Chondrocyte (in vitro differentiated cells): ENCODE data around the gene CCDC27. TPM values are rescaled to one million over a fixed set of nuclear protein-coding genes. Genes with fewer than 3 reads are reported as not detected.
"Not testable (repeated sequence)": the region's sequence is repeated elsewhere in the genome, so short reads cannot be mapped to it uniquely, and the experiment has no call there.

ENCODE experiments used
- DNase-seq: peaks from one replicate; pipeline ENCODE4 v3.0.0; 2021; ENCODE audit warnings: mixed read lengths, low spot score
- H3K27ac Mint-ChIP-seq: one replicate; pipeline ENCODE4 v1.8.0; 2021; ENCODE audit warnings: mild to moderate bottlenecking, moderate library complexity, mixed read lengths; ENCODE audit not compliant: unreplicated experiment
- H3K27me3 Mint-ChIP-seq: 2 replicates; pipeline ENCODE4 v1.8.0; 2021; ENCODE audit warnings: low read depth, mixed read lengths
- H3K36me3 Mint-ChIP-seq: 2 replicates; pipeline ENCODE4 v1.8.0; 2021; ENCODE audit warnings: low read depth, mixed read lengths
- H3K4me1 Mint-ChIP-seq: 2 replicates; pipeline ENCODE4 v1.8.0; 2021; ENCODE audit warnings: low read depth, mild to moderate bottlenecking, mixed read lengths
- H3K4me3 Mint-ChIP-seq: one replicate; pipeline ENCODE4 v1.8.0; 2021; ENCODE audit warnings: mild to moderate bottlenecking, moderate library complexity, mixed read lengths; ENCODE audit not compliant: unreplicated experiment
- H3K9me3 Mint-ChIP-seq: 2 replicates; pipeline ENCODE4 v1.8.0; 2021; ENCODE audit warnings: low read depth, mixed read lengths
- total RNA-seq: library from RNA; stranded (reverse); gene quantifications from 3 replicates; pipeline ENCODE4 v1.2.1, GENCODE V29; 2021
- TF ChIP-seq, protein P1 (sequence below): fragments of 200-600 bp; sonication (generic); IDR thresholded peaks from 2 replicates; pipeline ENCODE4 v1.5.0; 2021; ENCODE audit warnings: antibody characterized with exemption, mild to moderate bottlenecking, moderate library complexity

The CCDC27 gene
- total RNA-seq, 1 donor from 2014 or later: not detected

DNA sequence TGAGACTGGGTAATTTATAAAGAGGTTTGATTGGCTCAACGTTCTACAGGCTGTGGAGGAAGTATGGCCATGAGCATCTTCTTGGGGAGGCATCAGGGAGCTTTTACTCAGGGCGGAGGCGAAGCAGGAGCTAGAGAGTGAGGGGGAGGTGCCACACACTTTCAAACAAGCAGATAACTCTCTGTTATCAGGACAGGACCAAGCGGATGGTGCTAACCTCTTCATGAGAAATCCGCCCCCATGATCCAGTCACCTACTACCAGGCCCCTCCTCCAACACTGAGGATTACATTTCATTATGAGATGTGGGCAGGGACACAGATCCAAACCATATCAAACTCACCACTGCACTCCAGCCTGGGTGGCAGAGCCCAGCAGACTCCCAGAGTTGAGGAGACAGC is 55.5 kb downstream of the CCDC27 start:
- Mint-ChIP-seq H3K4me1 (peaks cover 7% of the 10 kb centered on the region), H3K9me3 (no peaks in the 10 kb centered on the region)
- TF ChIP-seq, protein P1, sequence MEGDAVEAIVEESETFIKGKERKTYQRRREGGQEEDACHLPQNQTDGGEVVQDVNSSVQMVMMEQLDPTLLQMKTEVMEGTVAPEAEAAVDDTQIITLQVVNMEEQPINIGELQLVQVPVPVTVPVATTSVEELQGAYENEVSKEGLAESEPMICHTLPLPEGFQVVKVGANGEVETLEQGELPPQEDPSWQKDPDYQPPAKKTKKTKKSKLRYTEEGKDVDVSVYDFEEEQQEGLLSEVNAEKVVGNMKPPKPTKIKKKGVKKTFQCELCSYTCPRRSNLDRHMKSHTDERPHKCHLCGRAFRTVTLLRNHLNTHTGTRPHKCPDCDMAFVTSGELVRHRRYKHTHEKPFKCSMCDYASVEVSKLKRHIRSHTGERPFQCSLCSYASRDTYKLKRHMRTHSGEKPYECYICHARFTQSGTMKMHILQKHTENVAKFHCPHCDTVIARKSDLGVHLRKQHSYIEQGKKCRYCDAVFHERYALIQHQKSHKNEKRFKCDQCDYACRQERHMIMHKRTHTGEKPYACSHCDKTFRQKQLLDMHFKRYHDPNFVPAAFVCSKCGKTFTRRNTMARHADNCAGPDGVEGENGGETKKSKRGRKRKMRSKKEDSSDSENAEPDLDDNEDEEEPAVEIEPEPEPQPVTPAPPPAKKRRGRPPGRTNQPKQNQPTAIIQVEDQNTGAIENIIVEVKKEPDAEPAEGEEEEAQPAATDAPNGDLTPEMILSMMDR: no peak

DNA sequence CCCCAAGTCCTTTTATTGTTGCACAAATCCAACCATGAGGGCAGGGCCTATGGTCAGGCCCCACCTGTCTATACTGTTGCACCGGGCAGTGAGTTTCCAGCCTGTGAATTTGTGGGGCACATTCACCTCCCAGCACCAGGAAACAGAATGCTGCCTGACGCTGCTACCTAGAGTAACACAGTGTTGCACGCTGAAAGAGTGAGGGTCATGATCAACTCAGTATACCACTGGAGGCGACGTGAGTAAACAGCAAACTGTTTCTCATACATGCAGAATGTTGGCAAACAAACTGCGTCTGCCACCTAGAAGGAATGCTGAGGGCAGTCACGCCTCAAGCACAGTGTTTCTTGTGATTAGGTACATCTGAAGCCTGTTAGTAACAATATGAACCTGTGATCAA is 57.4 kb downstream of the CCDC27 start:
- H3K27ac Mint-ChIP-seq: no peak overlapping the region

More for the DNA sequence above, 55.5 kb downstream of the CCDC27 start:
- no peaks in the 10 kb centered on the region for H3K36me3 Mint-ChIP-seq
- peak; percentile 33 for DNase-seq
- H3K27me3 Mint-ChIP-seq: peaks cover 12% of the 10 kb centered on the region
- H3K4me3 Mint-ChIP-seq: no peak overlapping the region
- H3K27ac Mint-ChIP-seq: no peak overlapping the region

DNA sequence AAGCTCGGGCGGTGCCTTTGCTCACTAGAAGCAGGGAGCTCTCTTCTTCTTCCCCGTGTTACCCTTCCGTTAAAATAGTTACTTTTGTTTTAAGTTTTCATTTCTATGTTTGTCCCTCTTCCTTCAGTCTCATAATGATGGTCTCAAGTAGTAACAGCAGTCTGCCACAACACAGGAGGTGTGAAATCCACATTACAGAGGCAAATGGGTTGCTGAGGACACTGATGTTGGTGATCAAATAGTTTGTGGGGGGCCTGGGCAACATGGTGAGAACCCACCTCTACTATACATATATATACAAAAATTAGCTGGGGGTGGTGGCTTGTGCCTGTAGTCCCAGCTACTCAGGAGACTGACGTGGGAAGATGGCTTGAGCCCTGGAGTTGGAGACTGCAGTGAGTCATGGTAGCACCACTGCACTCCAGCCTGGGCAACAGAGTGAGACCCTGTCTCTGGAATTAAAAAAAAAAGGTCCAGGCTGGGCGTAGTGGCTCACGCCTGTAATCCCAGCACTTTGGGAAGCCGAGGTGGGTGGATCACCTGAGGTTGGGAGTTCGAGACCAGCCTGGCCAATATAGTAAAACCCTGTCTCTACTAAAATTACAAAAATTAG is 58.0 kb downstream of the CCDC27 start:
- DNase-seq: peak; percentile 9
- not testable (repeated sequence) for H3K4me3 Mint-ChIP-seq, H3K9me3 Mint-ChIP-seq, H3K27ac Mint-ChIP-seq, H3K27me3 Mint-ChIP-seq, H3K4me1 Mint-ChIP-seq
- H3K36me3 Mint-ChIP-seq: peaks cover 11% of the 10 kb centered on the region

More for the DNA sequence above, 57.4 kb downstream of the CCDC27 start:
- H3K9me3 Mint-ChIP-seq: no peaks in the 10 kb centered on the region
- H3K27me3 Mint-ChIP-seq: peaks cover 3% of the 10 kb centered on the region
- TF ChIP-seq, protein P1: no peak
- H3K4me3 Mint-ChIP-seq: no peak overlapping the region
- H3K4me1 Mint-ChIP-seq: peaks cover 7% of the 10 kb centered on the region
- DNase-seq: no peak
- H3K36me3 Mint-ChIP-seq: peaks cover 6% of the 10 kb centered on the region

DNA sequence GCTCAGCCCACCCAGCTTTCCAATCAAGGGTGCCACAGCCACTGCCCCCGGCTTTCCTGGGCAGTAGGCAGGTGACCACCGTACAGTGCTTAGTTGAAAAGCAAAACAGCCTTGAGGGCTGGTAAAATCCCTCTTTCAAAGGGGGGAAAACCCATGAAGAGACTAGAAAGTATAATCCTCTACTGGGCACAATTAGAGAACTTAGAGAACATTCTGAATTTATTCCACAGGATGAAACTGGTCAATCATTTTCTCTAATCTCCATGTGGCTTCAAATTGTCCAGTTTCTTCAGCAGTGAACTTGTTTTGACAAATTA is 59.3 kb downstream of the CCDC27 start:
- no peak for DNase-seq
- H3K36me3 Mint-ChIP-seq: peaks cover 11% of the 10 kb centered on the region
- peaks cover 7% of the 10 kb centered on the region for H3K4me1 Mint-ChIP-seq
- H3K27ac Mint-ChIP-seq: no peak overlapping the region
- H3K9me3 Mint-ChIP-seq: no peaks in the 10 kb centered on the region
- no peaks in the 10 kb centered on the region for H3K27me3 Mint-ChIP-seq
- H3K4me3 Mint-ChIP-seq: no peak overlapping the region
- TF ChIP-seq, protein P1: no peak

DNA sequence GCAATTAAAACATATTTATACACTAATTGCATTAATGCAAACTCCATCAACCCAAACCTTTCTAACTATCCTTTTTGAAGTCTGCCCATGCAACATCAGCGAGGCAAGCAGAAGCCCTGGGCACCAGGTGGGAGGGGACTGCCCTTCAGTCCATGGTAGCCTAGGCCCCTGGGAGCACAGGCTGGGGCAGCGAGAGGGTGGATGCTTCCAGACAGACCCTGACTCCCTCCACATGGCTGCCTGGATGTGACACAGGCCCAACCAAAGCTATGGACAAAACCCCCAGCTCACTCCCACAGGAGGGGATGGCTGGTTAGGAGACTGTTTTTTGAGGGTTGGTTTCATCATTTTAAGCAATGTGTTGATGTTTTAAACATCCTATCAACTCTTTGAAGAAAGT is 61.8 kb downstream of the CCDC27 start:
- H3K4me1 Mint-ChIP-seq: peaks cover 8% of the 10 kb centered on the region
- TF ChIP-seq, protein P1: no peak

More for the DNA sequence above, 61.8 kb downstream of the CCDC27 start:
- H3K36me3 Mint-ChIP-seq: peaks cover 16% of the 10 kb centered on the region
- no peaks in the 10 kb centered on the region for H3K27me3 Mint-ChIP-seq
- no peak overlapping the region for H3K27ac Mint-ChIP-seq
- no peak overlapping the region for H3K4me3 Mint-ChIP-seq
- no peaks in the 10 kb centered on the region for H3K9me3 Mint-ChIP-seq
- DNase-seq: peak; percentile 39
